Activated CD4-positive, alpha-beta T cell treated with anti-CD3 and anti-CD28 coated beads, Interleukin-2, amount 50 U/mL, for 24 hours (primary cell): ENCODE results near the gene CCN2.

Source experiments
- DNase-seq, 2 donors: peaks; one replicate each; pipeline ENCODE4 v3.0.0-alpha.2; 2020; ENCODE audit warnings: low read depth in 1 of 2, low spot score in 1 of 2

Gene CCN2

GRCh38 chr6:131950767-131951575, at the start of gene CCN2:
TSS of gene CCN2 (minus strand) at chr6:131951372. CDS start at chr6:131951172, 200 bp downstream.
- no peak for DNase-seq

GRCh38 chr6:132000296-132000695, 49.1 kb upstream of the CCN2 start:
- no peak for DNase-seq

- DNase-seq, result no peak
These were observed 48.5 kb upstream of the CCN2 start for GRCh38 chr6:131999545-132000146.

GRCh38 chr6:131998255-131998982, 47.2 kb upstream of the CCN2 start:
- no peak for DNase-seq

GRCh38 chr6:131997429-131998153, 46.4 kb upstream of the CCN2 start:
- no peak for DNase-seq

GRCh38 chr6:131995917-131996316, 44.7 kb upstream of the CCN2 start:
- DNase-seq, result no peak

GRCh38 chr6:131992557-131992956, 41.4 kb upstream of the CCN2 start:
- no peak for DNase-seq

- no peak for DNase-seq
These were observed 37.9 kb upstream of the CCN2 start for GRCh38 chr6:131989036-131989435.

- no peak for DNase-seq
These were observed 31.6 kb upstream of the CCN2 start for GRCh38 chr6:131982740-131983259.

GRCh38 chr6:131981624-131981978, 30.4 kb upstream of the CCN2 start:
- DNase-seq, result no peak

GRCh38 chr6:131980791-131981623, 29.8 kb upstream of the CCN2 start:
- DNase-seq, result no peak

GRCh38 chr6:131980338-131980790, 29.2 kb upstream of the CCN2 start:
- DNase-seq, result no peak

- no peak for DNase-seq
These were observed 28.6 kb upstream of the CCN2 start for GRCh38 chr6:131979515-131980337.

- no peak for DNase-seq
These were observed 27.4 kb upstream of the CCN2 start for GRCh38 chr6:131978522-131978921.

GRCh38 chr6:131976545-131977061, 25.4 kb upstream of the CCN2 start:
- DNase-seq, result no peak

GRCh38 chr6:131972741-131973140, 21.6 kb upstream of the CCN2 start:
- no peak for DNase-seq

- no peak for DNase-seq
These were observed 19.1 kb upstream of the CCN2 start for GRCh38 chr6:131970076-131970859.

GRCh38 chr6:131968656-131969055, 17.5 kb upstream of the CCN2 start:
- no peak for DNase-seq
